HepG2 (cell line): ENCODE measurements around the gene COPS3. TPM values are rescaled to one million over a fixed set of nuclear protein-coding genes. Genes with fewer than 3 reads are reported as not detected.

Experiments
- ELF1 ChIP-seq: sonication (generic); formaldehyde crosslinking; IDR thresholded peaks from 2 replicates; pipeline ENCODE4 v1.4.0; 2020; ENCODE audit warnings: missing genetic modification reagents
- HDAC2 ChIP-seq: sonication (generic); formaldehyde crosslinking; IDR thresholded peaks from 2 replicates; pipeline ENCODE4 v1.4.0; 2020; ENCODE audit warnings: missing genetic modification reagents
- HMGXB4 ChIP-seq, 2 experiments: sonication (generic) in 1 of 2; formaldehyde crosslinking in 1 of 2; IDR thresholded peaks; 2 replicates each; pipeline versions ENCODE4 v1.4.0 to v1.6.1; 2018 to 2020; ENCODE audit warnings: missing genetic modification reagents in 2 of 2, borderline replicate concordance in 1 of 2, low read depth in 1 of 2, mild to moderate bottlenecking in 1 of 2, missing biosample characterization in 1 of 2
- HNF1B ChIP-seq: sonication (generic); formaldehyde crosslinking; IDR thresholded peaks from 2 replicates; pipeline ENCODE4 v1.5.1; 2020; ENCODE audit warnings: mild to moderate bottlenecking, moderate library complexity, missing genetic modification reagents
- JUND ChIP-seq: sonication (generic); formaldehyde crosslinking; IDR thresholded peaks from 2 replicates; pipeline ENCODE4 v1.8.0; 2022; ENCODE audit warnings: mild to moderate bottlenecking, missing genetic modification reagents
- MED13 ChIP-seq: sonication (generic); formaldehyde crosslinking; IDR thresholded peaks from 2 replicates; pipeline ENCODE4 v1.5.0; 2020; ENCODE audit warnings: missing genetic modification reagents
- NFE2L1 ChIP-seq: sonication (generic); formaldehyde crosslinking; IDR thresholded peaks from 2 replicates; pipeline ENCODE4 v1.4.0; 2020; ENCODE audit warnings: missing genetic modification reagents, mild to moderate bottlenecking, borderline replicate concordance
- NFIC ChIP-seq: IDR thresholded peaks from 2 replicates; pipeline ENCODE4 v1.6.1; 2012; ENCODE audit warnings: mild to moderate bottlenecking, low read length, inconsistent platforms
- NR2F1 ChIP-seq, 2 experiments: fragments of 450-650 bp in 1 of 2; formaldehyde crosslinking in 1 of 2; IDR thresholded peaks; 2 replicates each; pipeline versions ENCODE4 v1.5.0 to v1.6.1; 2016 to 2020; ENCODE audit warnings: mild to moderate bottlenecking in 1 of 2, missing compliant biosample characterization in 1 of 2, missing genetic modification reagents in 1 of 2, moderate library complexity in 1 of 2
- NR2F2 ChIP-seq: IDR thresholded peaks from 2 replicates; pipeline ENCODE4 v1.6.1; 2012; ENCODE audit warnings: low read depth, inconsistent platforms, borderline replicate concordance
- RBM39 ChIP-seq: fragments of 200-400 bp; formaldehyde crosslinking; IDR thresholded peaks from one replicate; pipeline ENCODE4 v1.6.1; 2018; ENCODE audit warnings: antibody characterized with exemption, mild to moderate bottlenecking, low read depth, low read length; ENCODE audit not compliant: poor library complexity, severe bottlenecking
- STAT5B ChIP-seq: sonication (generic); formaldehyde crosslinking; IDR thresholded peaks from 2 replicates; pipeline ENCODE4 v1.4.0; 2020; ENCODE audit warnings: missing genetic modification reagents
- TAF15 ChIP-seq: fragments of 200-400 bp; formaldehyde crosslinking; IDR thresholded peaks from one replicate; pipeline ENCODE4 v1.6.1; 2018; ENCODE audit warnings: mild to moderate bottlenecking, low read depth, low read length; ENCODE audit not compliant: poor library complexity, severe bottlenecking
- TBX3 ChIP-seq: fragments of 450-650 bp; IDR thresholded peaks from 2 replicates; pipeline ENCODE4 v1.6.1; 2017; ENCODE audit warnings: antibody characterized with exemption, mild to moderate bottlenecking, inconsistent platforms, borderline replicate concordance
- TFAP4 ChIP-seq: sonication (generic); IDR thresholded peaks from 2 replicates; pipeline ENCODE4 v1.6.1; 2016; ENCODE audit warnings: low read depth, borderline replicate concordance
- ZMYM3 ChIP-seq: sonication (generic); formaldehyde crosslinking; IDR thresholded peaks from 2 replicates; pipeline ENCODE4 v1.5.1; 2020; ENCODE audit warnings: mild to moderate bottlenecking, missing genetic modification reagents
- ZNF225 ChIP-seq: sonication (generic); formaldehyde crosslinking; IDR thresholded peaks from 2 replicates; pipeline ENCODE4 v1.4.0; 2020; ENCODE audit warnings: mild to moderate bottlenecking, missing genetic modification reagents
- ZNF264 ChIP-seq: sonication (generic); formaldehyde crosslinking; IDR thresholded peaks from 2 replicates; pipeline ENCODE4 v1.4.0; 2020; ENCODE audit warnings: missing genetic modification reagents
- ZNF350 ChIP-seq: sonication (generic); formaldehyde crosslinking; IDR thresholded peaks from 2 replicates; pipeline ENCODE4 v1.4.0; 2020; ENCODE audit warnings: mild to moderate bottlenecking, low read depth, missing genetic modification reagents, borderline replicate concordance
- ZNF652 ChIP-seq: IDR thresholded peaks from 2 replicates; pipeline ENCODE4 v1.6.1; 2016; ENCODE audit warnings: low read depth, borderline replicate concordance
- ZNF768 ChIP-seq: sonication (generic); formaldehyde crosslinking; IDR thresholded peaks from 2 replicates; pipeline ENCODE4 v1.4.0; 2020; ENCODE audit warnings: missing genetic modification reagents
- ZNF788 ChIP-seq: sonication (generic); formaldehyde crosslinking; IDR thresholded peaks from 2 replicates; pipeline ENCODE4 v1.5.0; 2020; ENCODE audit warnings: mild to moderate bottlenecking, missing genetic modification reagents, borderline replicate concordance
- ZUFSP ChIP-seq: sonication (generic); formaldehyde crosslinking; IDR thresholded peaks from 2 replicates; pipeline ENCODE4 v1.9.0; 2021; ENCODE audit warnings: missing genetic modification reagents, mild to moderate bottlenecking, borderline replicate concordance
- polyA plus RNA-seq, 8 experiments: library from polyadenylated mRNA; depleted of rRNA in 3 of 8; stranded (reverse) in 7 of 8; unstranded in 1 of 8; fragments of >200 nt; fragmentation: Illumina TruSeq in 4 of 8; extraction: Trizol in 4 of 8; gene quantifications; 2 replicates each; pipeline versions ENCODE4 v1.2.1 to v1.2.3, GENCODE V29; 2011 to 2016; ENCODE audit warnings: low read depth in 4 of 8, missing spikeins in 1 of 8, mixed read lengths in 1 of 8; ENCODE audit not compliant: insufficient read depth in 1 of 8
- total RNA-seq, 5 experiments: library from RNA; depleted of rRNA; stranded (reverse); fragments of >200 nt; fragmentation: Illumina TruSeq; extraction: Trizol; gene quantifications; 2 replicates each; pipeline ENCODE4 v1.2.3, GENCODE V29; 2016; ENCODE audit warnings: low read depth in 1 of 5

Gene COPS3
- total and polyA plus RNA-seq, 2 of the 13 experiments (the other 11 are each of a cell fraction or from before 2014, with no cell fraction given), result 46.3 to 103 TPM

- no peak for TF ChIP-seq ZNF652
- peak; percentile 61; the same call in 1 of the 2 replicates for TF ChIP-seq ZNF350 (CRISPR knock-in tag)
- 0 out of 2 replicates have a peak, but pooled peaks have one; percentile 21 for TF ChIP-seq ELF1 (CRISPR knock-in tag)
- TF ChIP-seq ZNF768 (CRISPR knock-in tag), result peak; percentile 55; the same call in 1 of the 2 replicates
- TF ChIP-seq TAF15, result no peak
- no peak for TF ChIP-seq ZMYM3 (CRISPR knock-in tag)
- TF ChIP-seq TFAP4, result 0 out of 2 replicates have a peak, but pooled peaks have one; percentile 26
- 0 out of 2 replicates have a peak, but pooled peaks have one; percentile 4 for TF ChIP-seq ZNF788
- peak; percentile 12; the same call in 1 of the 2 replicates for TF ChIP-seq HNF1B (CRISPR knock-in tag)
- TF ChIP-seq ZUFSP (CRISPR knock-in tag), result 0 out of 2 replicates have a peak, but pooled peaks have one; percentile 67
- no peak for TF ChIP-seq NFIC
- TF ChIP-seq STAT5B (CRISPR knock-in tag), result no peak
- TF ChIP-seq NR2F2, result no peak
- TF ChIP-seq MED13 (CRISPR knock-in tag), result 0 out of 2 replicates have a peak, but pooled peaks have one; percentile 18
- no peak for TF ChIP-seq ZNF264 (CRISPR knock-in tag)
- TF ChIP-seq RBM39, result peak; percentile 47
- TF ChIP-seq HDAC2 (CRISPR knock-in tag), result peak; percentile 3; the same call in 1 of the 2 replicates
- 0 out of 2 replicates have a peak, but pooled peaks have one; percentile 22 for TF ChIP-seq JUND (CRISPR knock-in tag)
- no peak for TF ChIP-seq TBX3
- TF ChIP-seq HMGXB4 (CRISPR knock-in tag; IDR thresholded peaks at IDR 0.05; ENCODE audit: borderline replicate concordance in 1 of 2, low read depth in 1 of 2), result 0 out of 4 replicates have a peak, but pooled peaks of 1 of the 2 experiments have one; percentile 9
- no peak for TF ChIP-seq ZNF225
- TF ChIP-seq NR2F1 (CRISPR knock-in tag; IDR thresholded peaks at IDR 0.05), result no peak
- peak; percentile 65; the same call in 1 of the 2 replicates for TF ChIP-seq NFE2L1 (CRISPR knock-in tag)
These were observed 74.1 kb downstream of the COPS3 start (continued) for GRCh38 chr17:17206913-17207335.
